Thoracic aorta (tissue), 2 donors: Measurements from ENCODE around the gene ARHGAP22. TPM values are rescaled to one million over a fixed set of nuclear protein-coding genes. Genes with fewer than 3 reads are reported as not detected.

Experiments
- ATAC-seq: fragments of 150-250 bp; one replicate; pipeline ENCODE4 v1.8.0; 2017; ENCODE audit warnings: low read depth; ENCODE audit not compliant: insufficient number of reproducible peaks, low FRiP score
- DNase-seq: peaks from one replicate; pipeline ENCODE4 v3.0.0-alpha.2; 2020; ENCODE audit warnings: low spot score
- H3K27ac ChIP-seq, 2 donors: fragments of 200-600 bp; sonication (generic); 1 replicate in 1 of 2; 2 replicates in 1 of 2; pipeline ENCODE4 v1.5.1; 2016; ENCODE audit warnings: mild to moderate bottlenecking in 2 of 2, moderate library complexity in 2 of 2
- H3K27me3 ChIP-seq: fragments of 200-600 bp; sonication (generic); replicated peaks from 2 replicates; pipeline ENCODE4 v1.6.0; 2016; ENCODE audit warnings: mild to moderate bottlenecking; ENCODE audit not compliant: insufficient read depth
- H3K36me3 ChIP-seq: fragments of 200-600 bp; sonication (generic); one replicate; pipeline ENCODE4 v1.5.1; 2016
- H3K4me1 ChIP-seq, 2 donors: fragments of 200-600 bp; sonication (generic); 1 replicate in 1 of 2; 2 replicates in 1 of 2; pipeline versions ENCODE4 v1.5.1 to v1.6.0; 2016; ENCODE audit warnings: low read depth in 2 of 2, mild to moderate bottlenecking in 1 of 2; ENCODE audit not compliant: control insufficient read depth in 1 of 2
- H3K4me3 ChIP-seq: fragments of 200-600 bp; sonication (generic); 2 replicates; pipeline ENCODE4 v1.5.1; 2016; ENCODE audit warnings: mild to moderate bottlenecking
- H3K9me3 ChIP-seq: fragments of 200-600 bp; sonication (generic); 2 replicates; pipeline ENCODE4 v1.5.1; 2016
- total RNA-seq, 2 donors: library from RNA; depleted of rRNA; stranded (reverse); fragments of >200 nt; gene quantifications; one replicate each; pipeline versions ENCODE4 v1.1.0 to v1.2.3, GENCODE V29; 2016
- TF ChIP-seq, protein P1 (sequence below): fragments of 200-600 bp; sonication (generic); IDR thresholded peaks from one replicate; pipeline ENCODE4 v1.5.1; 2019; ENCODE audit warnings: antibody characterized with exemption

ARHGAP22 gene
- total RNA-seq, 2 donors from 2014 or later: 15.4 to 24.8 TPM

- H3K36me3 ChIP-seq: no peaks in the 10 kb centered on the region
- H3K4me1 ChIP-seq: peaks cover 12 to 28% of the 10 kb centered on the region in 2 donors
- TF ChIP-seq, protein P1, sequence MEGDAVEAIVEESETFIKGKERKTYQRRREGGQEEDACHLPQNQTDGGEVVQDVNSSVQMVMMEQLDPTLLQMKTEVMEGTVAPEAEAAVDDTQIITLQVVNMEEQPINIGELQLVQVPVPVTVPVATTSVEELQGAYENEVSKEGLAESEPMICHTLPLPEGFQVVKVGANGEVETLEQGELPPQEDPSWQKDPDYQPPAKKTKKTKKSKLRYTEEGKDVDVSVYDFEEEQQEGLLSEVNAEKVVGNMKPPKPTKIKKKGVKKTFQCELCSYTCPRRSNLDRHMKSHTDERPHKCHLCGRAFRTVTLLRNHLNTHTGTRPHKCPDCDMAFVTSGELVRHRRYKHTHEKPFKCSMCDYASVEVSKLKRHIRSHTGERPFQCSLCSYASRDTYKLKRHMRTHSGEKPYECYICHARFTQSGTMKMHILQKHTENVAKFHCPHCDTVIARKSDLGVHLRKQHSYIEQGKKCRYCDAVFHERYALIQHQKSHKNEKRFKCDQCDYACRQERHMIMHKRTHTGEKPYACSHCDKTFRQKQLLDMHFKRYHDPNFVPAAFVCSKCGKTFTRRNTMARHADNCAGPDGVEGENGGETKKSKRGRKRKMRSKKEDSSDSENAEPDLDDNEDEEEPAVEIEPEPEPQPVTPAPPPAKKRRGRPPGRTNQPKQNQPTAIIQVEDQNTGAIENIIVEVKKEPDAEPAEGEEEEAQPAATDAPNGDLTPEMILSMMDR: no peak
- H3K4me3 ChIP-seq: no peak overlapping the region
- peak overlapping the region in 1 of 2 donors; percentile 56 for H3K27ac ChIP-seq
- no peaks in the 10 kb centered on the region for H3K9me3 ChIP-seq
- ATAC-seq (no peak), DNase-seq (no peak)
- H3K27me3 ChIP-seq: no peaks in the 10 kb centered on the region
These were observed 28.7 kb upstream of the ARHGAP22 start for GRCh38 chr10:48633381-48634197.

DNA sequence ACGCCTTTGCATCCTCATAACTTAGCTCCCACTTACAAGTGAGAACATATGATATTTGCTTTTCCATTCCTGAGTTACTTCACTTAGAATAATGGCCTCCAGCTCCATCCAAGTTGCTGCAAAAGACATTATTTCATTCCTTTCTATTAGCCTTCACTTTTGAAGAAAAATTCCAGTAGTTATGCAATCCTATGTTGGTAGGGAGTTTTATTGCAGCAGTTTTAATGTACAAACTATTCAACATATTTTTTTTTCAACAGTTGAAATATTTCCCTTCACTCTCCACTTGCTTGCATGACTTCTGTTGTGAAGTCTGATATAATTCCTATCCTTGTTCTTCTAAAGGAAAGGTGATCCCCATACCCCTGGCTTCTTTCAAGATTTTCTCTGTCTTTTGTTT, 27.3 kb upstream of the ARHGAP22 start:
- Histone ChIP-seq H3K9me3 (no peaks in the 10 kb centered on the region), H3K27me3 (no peaks in the 10 kb centered on the region), H3K4me3 (no peak overlapping the region), H3K27ac (no peak overlapping the region), H3K36me3 (no peaks in the 10 kb centered on the region), H3K4me1 (peaks cover 12 to 28% of the 10 kb centered on the region in 2 donors)
- no peak for DNase-seq
- no peak for ATAC-seq
- TF ChIP-seq, protein P1: no peak

- TF ChIP-seq, protein P1: no peak
- ATAC-seq (no peak), DNase-seq (no peak)
- Histone ChIP-seq H3K4me1 (peaks cover 0 to 3% of the 10 kb centered on the region in 2 donors), H3K36me3 (no peaks in the 10 kb centered on the region), H3K27ac (no peak overlapping the region), H3K9me3 (no peaks in the 10 kb centered on the region), H3K27me3 (no peaks in the 10 kb centered on the region), H3K4me3 (no peak overlapping the region)
These were observed 23.2 kb upstream of the ARHGAP22 start for GRCh38 chr10:48627984-48628609.

GRCh38 chr10:48626986-48627731, 22.3 kb upstream of the ARHGAP22 start:
- H3K36me3 ChIP-seq: no peaks in the 10 kb centered on the region
- no peak for ATAC-seq
- no peak for DNase-seq
- no peaks in the 10 kb centered on the region for H3K4me1 ChIP-seq
- no peak overlapping the region for H3K4me3 ChIP-seq
- H3K27me3 ChIP-seq: no peaks in the 10 kb centered on the region
- H3K27ac ChIP-seq: no peak overlapping the region
- H3K9me3 ChIP-seq: no peaks in the 10 kb centered on the region
- TF ChIP-seq, protein P1: no peak

- Histone ChIP-seq H3K27me3 (no peaks in the 10 kb centered on the region), H3K4me1 (no peaks in the 10 kb centered on the region), H3K27ac (no peak overlapping the region), H3K9me3 (no peaks in the 10 kb centered on the region), H3K36me3 (no peaks in the 10 kb centered on the region), H3K4me3 (no peak overlapping the region)
- DNase-seq (no peak), ATAC-seq (no peak)
- TF ChIP-seq, protein P1: no peak
These were observed 21.6 kb upstream of the ARHGAP22 start for GRCh38 chr10:48626447-48626846.
